Medulla oblongata (tissue), 1 donor: ENCODE data around the gene AKT1.
A peak's percentile ranks its signal among the peaks of the same experiment; 100 is the strongest.
"Not testable (repeated sequence)": the region's sequence is repeated elsewhere in the genome, so short reads cannot be mapped to it uniquely, and the experiment has no call there.

Experiments used
- DNase-seq: peaks from one replicate; pipeline ENCODE4 v3.0.0-alpha.2; 2015; ENCODE audit errors: extremely low spot score

The AKT1 gene

GRCh38 chr14:104739026-104739425, 56.5 kb downstream of the AKT1 start:
- no peak for DNase-seq

DNA sequence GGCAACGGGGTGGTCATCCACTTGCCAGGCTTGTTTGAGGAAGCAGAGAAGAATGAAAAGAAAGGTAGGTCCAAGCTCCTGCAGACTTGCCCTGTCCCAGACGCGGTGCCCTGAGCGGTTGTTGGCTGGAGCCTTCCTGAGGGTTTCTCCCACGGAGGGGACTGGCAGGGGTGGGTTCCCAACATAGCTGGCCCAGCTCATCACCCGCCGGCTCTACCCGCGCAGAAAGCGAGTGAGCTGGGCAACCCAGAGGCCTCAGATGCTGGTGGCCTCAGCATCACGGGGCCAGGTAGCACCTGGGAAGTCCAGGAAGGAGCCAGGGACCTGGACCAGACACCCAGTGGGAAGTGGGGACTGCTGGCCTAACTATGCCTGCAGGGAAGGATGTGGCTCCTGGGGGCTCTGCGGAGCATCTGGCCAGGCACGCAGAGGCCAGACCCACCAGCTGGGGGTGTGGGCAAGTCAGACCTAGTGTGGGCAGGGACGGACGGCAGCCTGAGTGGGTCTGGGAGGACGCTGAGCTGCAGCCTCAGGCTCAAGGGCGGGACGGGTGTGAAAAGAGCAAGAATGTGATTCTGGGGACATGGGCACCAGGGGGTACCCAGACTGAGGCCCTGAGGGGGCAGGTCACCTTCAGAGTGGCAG, 57.1 kb downstream of the AKT1 start:
- DNase-seq: no peak

DNA sequence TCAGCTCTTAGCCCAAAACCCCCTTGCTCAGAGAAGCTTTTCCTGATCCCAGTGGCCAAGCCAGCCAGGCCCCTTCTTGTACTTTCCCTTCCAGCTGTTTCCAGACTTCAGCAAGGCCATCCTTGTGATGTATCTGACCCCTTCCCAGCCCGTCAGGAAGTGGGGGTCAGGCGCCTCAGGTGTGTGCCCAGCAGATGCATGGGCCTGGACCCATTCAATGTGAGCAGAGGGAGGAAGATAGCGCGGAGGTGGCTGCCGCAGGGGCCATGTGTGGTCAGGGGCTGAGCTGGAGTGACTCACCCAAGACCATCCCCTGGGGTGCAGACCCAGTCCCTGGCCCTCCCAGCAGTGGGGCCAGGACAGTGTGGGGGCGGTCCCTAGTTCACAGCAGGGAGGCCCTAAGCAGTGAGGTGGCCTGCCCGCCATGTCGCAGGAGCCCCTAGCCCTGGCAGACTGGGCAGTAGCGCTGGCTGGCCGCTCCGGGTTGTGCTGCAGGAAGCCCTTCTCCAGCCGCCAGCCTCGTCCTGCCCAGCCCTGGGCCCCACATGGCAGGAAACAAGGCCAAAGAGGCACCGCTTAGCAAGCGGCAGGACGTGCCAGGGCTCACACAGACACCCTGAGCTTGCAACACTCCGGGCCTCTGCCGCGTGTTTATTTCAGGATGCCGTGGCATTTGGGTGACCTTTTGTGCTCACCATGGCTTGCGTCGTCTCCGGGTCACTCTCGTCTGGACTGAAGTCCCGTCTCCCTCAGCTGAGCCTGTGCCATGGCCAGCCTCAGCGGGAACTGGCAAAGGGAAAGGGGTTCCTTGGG, 59.5 kb downstream of the AKT1 start:
- peak; percentile 82 for DNase-seq

DNA sequence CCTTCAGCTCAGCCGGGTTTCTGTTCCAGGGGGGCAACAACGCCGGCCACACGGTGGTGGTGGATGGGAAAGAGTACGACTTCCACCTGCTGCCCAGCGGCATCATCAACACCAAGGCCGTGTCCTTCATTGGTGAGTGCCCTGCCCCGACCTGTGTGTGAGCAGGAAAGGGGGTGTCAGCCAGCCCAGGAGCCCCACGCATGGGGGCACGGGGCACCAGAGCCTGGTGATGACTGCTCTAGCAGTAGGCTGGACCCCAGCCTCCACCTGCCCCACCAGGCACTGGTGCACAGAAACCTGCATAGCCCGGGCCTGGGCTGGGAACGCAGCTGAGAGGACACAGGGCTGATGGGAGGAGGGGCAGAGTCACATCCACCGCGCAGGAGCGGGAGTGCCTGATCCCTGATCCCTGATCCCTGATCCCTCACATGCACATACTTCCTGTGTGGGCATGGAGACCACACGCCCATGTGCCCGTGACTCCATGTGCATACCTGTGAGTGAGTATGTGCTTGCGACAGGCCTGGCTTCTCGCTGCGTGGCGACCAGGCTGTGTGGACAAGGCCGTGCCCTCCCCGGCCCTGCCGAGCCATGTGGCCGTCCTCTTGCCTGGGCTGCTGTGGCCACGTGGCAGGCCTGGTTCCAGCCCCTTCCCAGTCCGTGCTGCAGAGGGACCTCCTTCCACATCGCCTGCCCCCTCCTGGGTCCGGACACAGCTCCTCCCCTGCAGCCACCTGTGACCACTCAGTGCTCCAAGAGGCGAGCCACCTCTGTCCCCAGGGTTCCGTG, 60.4 kb downstream of the AKT1 start:
- DNase-seq: no peak

GRCh38 chr14:104734601-104734990, 61.0 kb downstream of the AKT1 start:
- DNase-seq: no peak

- DNase-seq: no peak
These were observed 61.4 kb downstream of the AKT1 start for GRCh38 chr14:104734051-104734587.

GRCh38 chr14:104732931-104733681, 62.4 kb downstream of the AKT1 start:
- no peak for DNase-seq

DNA sequence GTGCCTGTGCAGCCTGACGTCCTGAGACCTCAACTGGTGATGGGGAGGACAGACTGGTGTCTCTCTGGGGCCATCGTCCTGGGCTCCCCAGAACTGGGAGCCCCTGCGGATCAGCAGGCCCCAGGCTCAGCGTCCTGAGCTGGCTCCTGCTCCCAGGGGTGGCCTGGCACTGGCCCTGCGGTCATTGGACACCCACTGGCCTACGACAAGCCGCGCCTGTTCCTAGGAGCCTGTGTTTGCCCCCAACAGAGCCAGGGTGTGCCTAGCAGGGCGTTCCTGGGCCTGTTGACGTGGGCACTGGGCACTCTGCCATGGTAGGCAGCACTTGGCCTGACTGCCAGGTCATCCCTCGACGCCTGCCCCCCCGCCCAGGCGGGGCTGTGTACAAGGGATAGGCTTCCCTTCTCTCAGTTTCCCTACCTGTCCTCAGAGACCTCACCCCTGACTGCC, 63.2 kb downstream of the AKT1 start:
- DNase-seq: no peak

- no peak for DNase-seq
These were observed 63.9 kb downstream of the AKT1 start for GRCh38 chr14:104731320-104732294.

GRCh38 chr14:104730487-104730886, 65.1 kb downstream of the AKT1 start:
- no peak for DNase-seq

GRCh38 chr14:104729835-104730181, 65.7 kb downstream of the AKT1 start:
- no peak for DNase-seq

DNA sequence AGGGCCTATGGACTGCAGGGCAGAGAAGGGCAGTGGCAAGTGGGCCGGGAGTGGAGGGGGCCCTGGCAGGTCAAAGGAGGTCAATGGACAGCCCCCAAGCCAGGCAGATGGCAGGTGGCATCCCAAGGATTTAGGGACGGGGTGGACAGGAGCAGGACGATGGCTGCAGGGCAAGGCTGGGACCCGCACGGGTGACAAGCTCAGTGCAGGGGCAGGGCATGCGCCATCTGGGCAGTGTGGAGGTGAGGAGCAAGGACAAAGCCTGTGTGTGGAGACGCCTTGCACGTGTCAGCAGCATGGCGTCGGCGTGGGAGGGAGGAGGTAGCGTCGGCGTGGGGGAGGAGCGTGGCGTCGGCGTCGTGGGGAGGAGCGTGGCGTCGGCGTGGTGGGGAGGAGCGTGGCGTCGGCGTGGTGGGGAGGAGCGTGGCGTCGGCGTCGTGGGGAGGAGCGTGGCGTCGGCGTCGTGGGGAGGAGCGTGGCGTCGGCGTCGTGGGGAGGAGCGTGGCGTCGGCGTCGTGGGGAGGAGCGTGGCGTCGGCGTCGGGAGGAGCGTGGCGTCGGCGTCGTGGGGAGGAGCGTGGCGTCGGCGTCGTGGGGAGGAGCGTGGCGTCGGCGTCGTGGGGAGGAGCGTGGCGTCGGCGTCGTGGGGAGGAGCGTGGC, 66.2 kb downstream of the AKT1 start:
- DNase-seq: not testable (repeated sequence)

- DNase-seq: no peak
These were observed 66.9 kb downstream of the AKT1 start for GRCh38 chr14:104728631-104729030.

- no peak for DNase-seq
These were observed 68.7 kb downstream of the AKT1 start for GRCh38 chr14:104726600-104727451.

DNA sequence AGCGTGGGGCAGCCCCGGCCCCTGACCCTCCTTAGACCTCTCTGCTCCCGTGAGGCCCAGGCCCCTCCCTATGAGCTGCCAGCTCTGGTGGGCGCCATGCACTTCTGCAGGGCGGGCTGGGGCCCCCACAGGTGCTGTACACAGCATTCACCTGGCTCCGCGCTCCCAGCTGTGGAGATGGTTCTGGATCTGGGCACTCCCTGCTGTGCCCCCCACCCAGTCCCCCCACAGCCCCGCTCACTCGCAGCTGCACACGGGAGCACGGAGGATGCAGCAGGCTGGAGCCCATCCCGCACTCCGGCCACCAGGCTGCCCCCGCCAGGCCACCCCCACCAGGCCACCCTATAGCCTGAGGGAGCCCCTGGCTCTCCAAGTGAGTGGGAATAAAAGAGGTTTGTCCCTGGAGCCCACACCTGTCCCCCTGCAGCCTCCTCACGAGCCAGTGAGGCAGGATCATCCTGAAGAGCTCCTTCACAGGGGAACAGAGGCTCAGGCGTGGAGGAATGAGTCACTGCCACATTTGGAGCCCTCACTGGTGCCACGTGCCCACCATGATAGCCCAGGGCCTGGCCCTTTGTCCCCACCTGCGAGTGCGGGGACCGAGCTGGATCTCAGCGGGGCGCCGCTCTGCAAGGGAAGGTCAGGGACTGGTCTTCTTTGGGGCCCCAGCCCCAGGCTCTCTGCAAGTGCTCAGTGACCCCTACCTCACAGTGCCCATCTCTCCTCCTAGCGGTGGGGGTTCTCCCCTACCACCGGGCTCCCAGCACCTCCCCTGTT, 69.6 kb downstream of the AKT1 start:
- no peak for DNase-seq

GRCh38 chr14:104724981-104725771, 70.4 kb downstream of the AKT1 start:
- DNase-seq: peak; percentile 66

DNA sequence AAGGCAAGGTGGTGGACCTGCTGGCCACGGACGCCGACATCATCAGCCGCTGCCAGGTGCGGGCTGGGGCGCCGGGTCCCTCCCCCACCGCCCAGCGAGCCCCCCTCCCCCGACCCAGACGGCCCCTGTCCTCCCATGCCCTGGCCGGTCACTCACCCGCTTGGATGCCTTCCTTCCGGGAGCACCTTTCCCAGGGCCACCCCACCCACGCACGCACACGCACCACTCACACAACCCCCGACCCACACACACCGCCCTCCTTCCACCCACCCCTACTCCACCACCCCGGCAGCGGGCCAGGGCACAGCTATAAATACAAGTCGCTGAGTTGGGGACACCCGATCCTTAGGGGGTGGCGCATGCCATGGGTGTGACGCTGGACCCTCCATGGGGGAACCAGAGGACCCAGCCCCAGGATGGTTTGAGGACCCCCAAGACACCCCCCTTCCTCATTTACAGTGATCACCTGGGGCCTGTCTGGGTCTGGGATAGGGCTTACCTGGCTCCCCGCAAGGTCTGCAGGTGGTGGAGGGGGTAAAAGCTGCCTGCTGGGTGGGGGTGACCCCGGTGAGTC, 71.1 kb downstream of the AKT1 start:
- DNase-seq: no peak
